ENCODE measurements around the gene BCAS1. TPM values are rescaled to one million over a fixed set of nuclear protein-coding genes. Genes with fewer than 3 reads are reported as not detected.
A peak's percentile ranks its signal among the peaks of the same experiment; 100 is the strongest.

The BCAS1 gene
- total and polyA plus RNA-seq, 2 donors from 2014 or later: 1.1 to 4.8 TPM

GRCh38 chr20:53980031-53980465 lies 90.3 kb downstream of the BCAS1 start:
- Histone ChIP-seq H3K9me3 (ENCODE audit: control insufficient read depth in 2 of 3, insufficient read depth in 1 of 3, low read length in 3 of 3) (no peaks in the 10 kb centered on the region), H3K36me3 (ENCODE audit: control insufficient read depth in 2 of 3, insufficient read depth in 3 of 3, low read length in 3 of 3) (no peaks in the 10 kb centered on the region), H3K27me3 (ENCODE audit: control insufficient read depth, insufficient read depth, low read length) (no peaks in the 10 kb centered on the region), H3K9ac (ENCODE audit: low read length in 3 of 3) (no peak overlapping the region), H3K4me3 (ENCODE audit: low read length in 3 of 3) (no peak overlapping the region), H3K27ac (ENCODE audit: low read depth in 2 of 2, low read length in 2 of 2) (no peak overlapping the region), H3K4me1 (ENCODE audit: control insufficient read depth in 2 of 3, insufficient read depth in 2 of 3, low read depth in 1 of 3, low read length in 3 of 3) (no peaks in the 10 kb centered on the region)
- intact Hi-C loops (cut with DNase I): no loop called here
- FAIRE-seq (peak; percentile 33), DNase-seq (peak in 2 of 5 donors; percentile 71 to 83)
- TF ChIP-seq CTCF (IDR thresholded peaks at IDR 0.05; ENCODE audit: borderline replicate concordance, extremely low read depth, insufficient read depth): no peak

GRCh38 chr20:53978497-53978896 lies 91.9 kb downstream of the BCAS1 start:
- DNase-seq (no peak), FAIRE-seq (no peak)
- intact Hi-C loops (cut with DNase I): no loop called here

GRCh38 chr20:53977391-53977790 lies 93.0 kb downstream of the BCAS1 start:
- H3K9ac ChIP-seq (ENCODE audit: low read length in 3 of 3): no peak overlapping the region
- TF ChIP-seq CTCF (IDR thresholded peaks at IDR 0.05; ENCODE audit: borderline replicate concordance, extremely low read depth, insufficient read depth): no peak
- intact Hi-C loops (cut with DNase I): no loop called here
- no peaks in the 10 kb centered on the region for H3K36me3 ChIP-seq (ENCODE audit: control insufficient read depth in 2 of 3, insufficient read depth in 3 of 3, low read length in 3 of 3)
- no peak overlapping the region for H3K27ac ChIP-seq (ENCODE audit: low read depth in 2 of 2, low read length in 2 of 2)
- FAIRE-seq: no peak
- H3K27me3 ChIP-seq (ENCODE audit: control insufficient read depth, insufficient read depth, low read length): no peaks in the 10 kb centered on the region
- no peak for DNase-seq
- H3K4me1 ChIP-seq (ENCODE audit: control insufficient read depth in 2 of 3, insufficient read depth in 2 of 3, low read depth in 1 of 3, low read length in 3 of 3): no peaks in the 10 kb centered on the region
- no peak overlapping the region for H3K4me3 ChIP-seq (ENCODE audit: low read length in 3 of 3)
- no peaks in the 10 kb centered on the region for H3K9me3 ChIP-seq (ENCODE audit: control insufficient read depth in 2 of 3, insufficient read depth in 1 of 3, low read length in 3 of 3)

More at GRCh38 chr20:53978497-53978896, 91.9 kb downstream of the BCAS1 start:
- no peak overlapping the region for H3K9ac ChIP-seq (ENCODE audit: low read length in 3 of 3)
- H3K4me1 ChIP-seq (ENCODE audit: control insufficient read depth in 2 of 3, insufficient read depth in 2 of 3, low read depth in 1 of 3, low read length in 3 of 3): no peaks in the 10 kb centered on the region
- H3K27me3 ChIP-seq (ENCODE audit: control insufficient read depth, insufficient read depth, low read length): no peaks in the 10 kb centered on the region
- no peaks in the 10 kb centered on the region for H3K36me3 ChIP-seq (ENCODE audit: control insufficient read depth in 2 of 3, insufficient read depth in 3 of 3, low read length in 3 of 3)
- H3K4me3 ChIP-seq (ENCODE audit: low read length in 3 of 3): no peak overlapping the region
- no peak overlapping the region for H3K27ac ChIP-seq (ENCODE audit: low read depth in 2 of 2, low read length in 2 of 2)
- no peak for TF ChIP-seq CTCF (IDR thresholded peaks at IDR 0.05; ENCODE audit: borderline replicate concordance, extremely low read depth, insufficient read depth)
- H3K9me3 ChIP-seq (ENCODE audit: control insufficient read depth in 2 of 3, insufficient read depth in 1 of 3, low read length in 3 of 3): no peaks in the 10 kb centered on the region

GRCh38 chr20:53975761-53976160 lies 94.6 kb downstream of the BCAS1 start:
- Histone ChIP-seq H3K9me3 (ENCODE audit: control insufficient read depth in 2 of 3, insufficient read depth in 1 of 3, low read length in 3 of 3) (no peaks in the 10 kb centered on the region), H3K27ac (ENCODE audit: low read depth in 2 of 2, low read length in 2 of 2) (no peak overlapping the region), H3K4me3 (ENCODE audit: low read length in 3 of 3) (no peak overlapping the region), H3K9ac (ENCODE audit: low read length in 3 of 3) (no peak overlapping the region), H3K4me1 (ENCODE audit: control insufficient read depth in 2 of 3, insufficient read depth in 2 of 3, low read depth in 1 of 3, low read length in 3 of 3) (no peaks in the 10 kb centered on the region), H3K36me3 (ENCODE audit: control insufficient read depth in 2 of 3, insufficient read depth in 3 of 3, low read length in 3 of 3) (no peaks in the 10 kb centered on the region), H3K27me3 (ENCODE audit: control insufficient read depth, insufficient read depth, low read length) (no peaks in the 10 kb centered on the region)
- intact Hi-C loops (cut with DNase I): no loop called here
- TF ChIP-seq CTCF (IDR thresholded peaks at IDR 0.05; ENCODE audit: borderline replicate concordance, extremely low read depth, insufficient read depth): no peak
- FAIRE-seq (no peak), DNase-seq (no peak)
